Liver (tissue), 9 donors: ENCODE data around the gene FAM221B. TPM values are rescaled to one million over a fixed set of nuclear protein-coding genes. Genes with fewer than 3 reads are reported as not detected.

Experiments
- DNase-seq: peaks from one replicate; pipeline ENCODE4 v3.0.0-alpha.2; 2017; ENCODE audit warnings: low spot score
- H3K27ac ChIP-seq, 2 donors: one replicate each; pipeline ENCODE4 v1.7.0; 2013; ENCODE audit warnings: inconsistent platforms in 2 of 2, low read length in 2 of 2, control low read depth in 1 of 2, low read depth in 1 of 2, mild to moderate bottlenecking in 1 of 2
- H3K27me3 ChIP-seq, 4 donors: one replicate each; pipeline versions ENCODE4 v1.6.1 to v1.7.0; 2013; ENCODE audit warnings: low read length in 3 of 4, inconsistent platforms in 1 of 4, mild to moderate bottlenecking in 1 of 4, moderate library complexity in 1 of 4; ENCODE audit not compliant: control insufficient read depth in 4 of 4, insufficient read depth in 4 of 4
- H3K36me3 ChIP-seq, 4 donors: one replicate each; pipeline versions ENCODE4 v1.6.1 to v1.7.0; 2013; ENCODE audit warnings: low read length in 3 of 4, mild to moderate bottlenecking in 3 of 4, low read depth in 1 of 4, moderate library complexity in 1 of 4; ENCODE audit not compliant: control insufficient read depth in 4 of 4, insufficient read depth in 3 of 4
- H3K4me1 ChIP-seq, 4 donors: one replicate each; pipeline versions ENCODE4 v1.6.1 to v1.7.0; 2013; ENCODE audit warnings: low read length in 3 of 4, mild to moderate bottlenecking in 3 of 4, moderate library complexity in 1 of 4; ENCODE audit not compliant: control insufficient read depth in 4 of 4, insufficient read depth in 4 of 4
- H3K4me3 ChIP-seq, 3 donors: one replicate each; pipeline versions ENCODE4 v1.6.1 to v1.7.0; 2013; ENCODE audit warnings: low read length in 3 of 3, control low read depth in 1 of 3, low read depth in 1 of 3, mild to moderate bottlenecking in 1 of 3
- H3K9ac ChIP-seq, 2 donors: one replicate each; pipeline ENCODE4 v1.7.0; 2013; ENCODE audit warnings: low read length in 2 of 2, mild to moderate bottlenecking in 2 of 2, moderate library complexity in 2 of 2, control low read depth in 1 of 2, low read depth in 1 of 2
- H3K9me3 ChIP-seq, 4 donors: one replicate each; pipeline versions ENCODE4 v1.6.1 to v1.7.0; 2013; ENCODE audit warnings: low read length in 3 of 4; ENCODE audit not compliant: control insufficient read depth in 4 of 4
- ATF3 ChIP-seq: IDR thresholded peaks from 2 replicates; pipeline ENCODE4 v1.6.1; 2016; ENCODE audit warnings: antibody characterized with exemption
- FOXA1 ChIP-seq: IDR thresholded peaks from 2 replicates; pipeline ENCODE4 v1.6.1; 2016; ENCODE audit warnings: antibody characterized with exemption
- GABPA ChIP-seq, 2 donors: IDR thresholded peaks in 1 of 2; conservative IDR thresholded peaks in 1 of 2; 2 replicates each; pipeline ENCODE4 v1.6.1; 2016; ENCODE audit warnings: antibody characterized with exemption in 2 of 2, mild to moderate bottlenecking in 1 of 2, moderate library complexity in 1 of 2
- HNF4A ChIP-seq, 2 donors: conservative IDR thresholded peaks; 2 replicates each; pipeline ENCODE4 v1.6.1; 2016; ENCODE audit warnings: antibody characterized with exemption in 2 of 2, mild to moderate bottlenecking in 2 of 2
- HNF4G ChIP-seq: IDR thresholded peaks from 2 replicates; pipeline ENCODE4 v1.6.1; 2016; ENCODE audit warnings: antibody characterized with exemption
- JUND ChIP-seq, 2 donors: IDR thresholded peaks; 2 replicates each; pipeline ENCODE4 v1.6.1; 2016; ENCODE audit warnings: antibody characterized with exemption in 2 of 2
- MAX ChIP-seq: IDR thresholded peaks from 2 replicates; pipeline ENCODE4 v1.6.1; 2016; ENCODE audit warnings: antibody characterized with exemption
- NR2F2 ChIP-seq: IDR thresholded peaks from 2 replicates; pipeline ENCODE4 v1.6.1; 2016; ENCODE audit warnings: antibody characterized with exemption
- RAD21 ChIP-seq, 2 donors: IDR thresholded peaks; 2 replicates each; pipeline ENCODE4 v1.6.1; 2016; ENCODE audit warnings: antibody characterized with exemption in 2 of 2, mild to moderate bottlenecking in 2 of 2
- RXRA ChIP-seq, 2 donors: IDR thresholded peaks; 2 replicates each; pipeline ENCODE4 v1.6.1; 2017 to 2018; ENCODE audit warnings: antibody characterized with exemption in 2 of 2, mild to moderate bottlenecking in 1 of 2
- SP1 ChIP-seq: IDR thresholded peaks from 2 replicates; pipeline ENCODE4 v1.6.1; 2018; ENCODE audit warnings: antibody characterized with exemption, mild to moderate bottlenecking
- YY1 ChIP-seq: IDR thresholded peaks from 2 replicates; pipeline ENCODE4 v1.6.1; 2016; ENCODE audit warnings: antibody characterized with exemption, mild to moderate bottlenecking
- WGBS: extraction: QIAGEN DNeasy Blood & Tissue Kit; methylation state at CpG from one replicate; pipeline ENCODE4 v1.1.7; 2013; 5-methylcytosine and 5-hydroxymethylcytosine counted together
- polyA plus RNA-seq, 2 donors: library from polyadenylated mRNA; stranded (reverse) in 1 of 2; unstranded in 1 of 2; fragments of 200-250 nt in 1 of 2; fragments of >200 nt in 1 of 2; fragmentation: Nextera tagmentation in 1 of 2; extraction: Ambion mirVana in 1 of 2; gene quantifications; one replicate each; pipeline versions ENCODE4 v1.2.1 to v1.2.3, GENCODE V29; 2013 to 2015
- total RNA-seq, 2 donors: library from RNA; depleted of rRNA; stranded (reverse); fragments of >200 nt; gene quantifications; one replicate each; pipeline ENCODE4 v1.2.3, GENCODE V29; 2014
- TF ChIP-seq, protein P1 (sequence below): fragments of 150-350 bp; IDR thresholded peaks from 2 replicates; pipeline ENCODE4 v1.5.1; 2017; ENCODE audit warnings: improper control_type of control experiment, low read depth, low read length; ENCODE audit not compliant: missing input control
- TF ChIP-seq, protein P2 (sequence below): IDR thresholded peaks from 2 replicates; pipeline ENCODE4 v1.6.1; 2016; ENCODE audit warnings: antibody characterized with exemption
- TF ChIP-seq, protein P3 (sequence below): IDR thresholded peaks from 2 replicates; pipeline ENCODE4 v1.6.1; 2016; ENCODE audit warnings: antibody characterized with exemption, mild to moderate bottlenecking
- donor health status: healthy.
- donor health status: healthy.
- donor health status: healthy.
- donor health status: healthy.
- donor health status: healthy.

FAM221B gene
- total and polyA plus RNA-seq, 4 donors: 0.35 TPM; not detected in 3

GRCh38 chr9:35801328-35802128, 27.0 kb downstream of the FAM221B start:
- no peak for DNase-seq

GRCh38 chr9:35800530-35800929, 28.0 kb downstream of the FAM221B start:
- no peak for DNase-seq
- H3K36me3 ChIP-seq: peaks cover 0 to 4% (median 2%) of the 10 kb centered on the region in 4 donors
- no peaks in the 10 kb centered on the region for H3K9me3 ChIP-seq
- 84% methylated on average over 7 of the region's 7 CpGs for WGBS
- no peaks in the 10 kb centered on the region for H3K27me3 ChIP-seq
- peaks cover 4 to 17% (median 14%) of the 10 kb centered on the region in 4 donors for H3K4me1 ChIP-seq
- no peak overlapping the region for H3K4me3 ChIP-seq
- no peak overlapping the region for H3K27ac ChIP-seq
- no peak overlapping the region for H3K9ac ChIP-seq
- TF ChIP-seq RAD21 (IDR thresholded peaks at IDR 0.05) (no peak), ATF3 (no peak), FOXA1 (no peak), HNF4A (conservative IDR thresholded peaks at IDR 0.05) (no peak), MAX (no peak), HNF4G (no peak), GABPA (IDR thresholded peaks at IDR 0.05 in 1 of 2, conservative IDR thresholded peaks at IDR 0.05 in 1 of 2) (no peak), RXRA (IDR thresholded peaks at IDR 0.05) (no peak), SP1 (no peak)
- TF ChIP-seq, protein P1, sequence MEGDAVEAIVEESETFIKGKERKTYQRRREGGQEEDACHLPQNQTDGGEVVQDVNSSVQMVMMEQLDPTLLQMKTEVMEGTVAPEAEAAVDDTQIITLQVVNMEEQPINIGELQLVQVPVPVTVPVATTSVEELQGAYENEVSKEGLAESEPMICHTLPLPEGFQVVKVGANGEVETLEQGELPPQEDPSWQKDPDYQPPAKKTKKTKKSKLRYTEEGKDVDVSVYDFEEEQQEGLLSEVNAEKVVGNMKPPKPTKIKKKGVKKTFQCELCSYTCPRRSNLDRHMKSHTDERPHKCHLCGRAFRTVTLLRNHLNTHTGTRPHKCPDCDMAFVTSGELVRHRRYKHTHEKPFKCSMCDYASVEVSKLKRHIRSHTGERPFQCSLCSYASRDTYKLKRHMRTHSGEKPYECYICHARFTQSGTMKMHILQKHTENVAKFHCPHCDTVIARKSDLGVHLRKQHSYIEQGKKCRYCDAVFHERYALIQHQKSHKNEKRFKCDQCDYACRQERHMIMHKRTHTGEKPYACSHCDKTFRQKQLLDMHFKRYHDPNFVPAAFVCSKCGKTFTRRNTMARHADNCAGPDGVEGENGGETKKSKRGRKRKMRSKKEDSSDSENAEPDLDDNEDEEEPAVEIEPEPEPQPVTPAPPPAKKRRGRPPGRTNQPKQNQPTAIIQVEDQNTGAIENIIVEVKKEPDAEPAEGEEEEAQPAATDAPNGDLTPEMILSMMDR: no peak
- TF ChIP-seq, protein P2, sequence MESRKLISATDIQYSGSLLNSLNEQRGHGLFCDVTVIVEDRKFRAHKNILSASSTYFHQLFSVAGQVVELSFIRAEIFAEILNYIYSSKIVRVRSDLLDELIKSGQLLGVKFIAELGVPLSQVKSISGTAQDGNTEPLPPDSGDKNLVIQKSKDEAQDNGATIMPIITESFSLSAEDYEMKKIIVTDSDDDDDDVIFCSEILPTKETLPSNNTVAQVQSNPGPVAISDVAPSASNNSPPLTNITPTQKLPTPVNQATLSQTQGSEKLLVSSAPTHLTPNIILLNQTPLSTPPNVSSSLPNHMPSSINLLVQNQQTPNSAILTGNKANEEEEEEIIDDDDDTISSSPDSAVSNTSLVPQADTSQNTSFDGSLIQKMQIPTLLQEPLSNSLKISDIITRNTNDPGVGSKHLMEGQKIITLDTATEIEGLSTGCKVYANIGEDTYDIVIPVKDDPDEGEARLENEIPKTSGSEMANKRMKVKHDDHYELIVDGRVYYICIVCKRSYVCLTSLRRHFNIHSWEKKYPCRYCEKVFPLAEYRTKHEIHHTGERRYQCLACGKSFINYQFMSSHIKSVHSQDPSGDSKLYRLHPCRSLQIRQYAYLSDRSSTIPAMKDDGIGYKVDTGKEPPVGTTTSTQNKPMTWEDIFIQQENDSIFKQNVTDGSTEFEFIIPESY: no peak

More at GRCh38 chr9:35801328-35802128, 27.0 kb downstream of the FAM221B start:
- H3K9me3 ChIP-seq: no peaks in the 10 kb centered on the region
- WGBS: 61% methylated on average over 13 of the region's 13 CpGs
- H3K4me1 ChIP-seq: peaks cover 4 to 17% (median 14%) of the 10 kb centered on the region in 4 donors
- H3K27ac ChIP-seq: peak overlapping the region in 1 of 2 donors; percentile 33
- TF ChIP-seq MAX (peak; percentile 61), YY1 (peak; percentile 59), JUND (IDR thresholded peaks at IDR 0.05) (no peak), HNF4A (conservative IDR thresholded peaks at IDR 0.05) (peak; percentile 86 to 88), RAD21 (IDR thresholded peaks at IDR 0.05) (peak in 1 of 2 donors; percentile 24), SP1 (peak; percentile 87), NR2F2 (peak; percentile 27), ATF3 (no peak), RXRA (IDR thresholded peaks at IDR 0.05) (peak; percentile 78 to 85)
- TF ChIP-seq, protein P3, sequence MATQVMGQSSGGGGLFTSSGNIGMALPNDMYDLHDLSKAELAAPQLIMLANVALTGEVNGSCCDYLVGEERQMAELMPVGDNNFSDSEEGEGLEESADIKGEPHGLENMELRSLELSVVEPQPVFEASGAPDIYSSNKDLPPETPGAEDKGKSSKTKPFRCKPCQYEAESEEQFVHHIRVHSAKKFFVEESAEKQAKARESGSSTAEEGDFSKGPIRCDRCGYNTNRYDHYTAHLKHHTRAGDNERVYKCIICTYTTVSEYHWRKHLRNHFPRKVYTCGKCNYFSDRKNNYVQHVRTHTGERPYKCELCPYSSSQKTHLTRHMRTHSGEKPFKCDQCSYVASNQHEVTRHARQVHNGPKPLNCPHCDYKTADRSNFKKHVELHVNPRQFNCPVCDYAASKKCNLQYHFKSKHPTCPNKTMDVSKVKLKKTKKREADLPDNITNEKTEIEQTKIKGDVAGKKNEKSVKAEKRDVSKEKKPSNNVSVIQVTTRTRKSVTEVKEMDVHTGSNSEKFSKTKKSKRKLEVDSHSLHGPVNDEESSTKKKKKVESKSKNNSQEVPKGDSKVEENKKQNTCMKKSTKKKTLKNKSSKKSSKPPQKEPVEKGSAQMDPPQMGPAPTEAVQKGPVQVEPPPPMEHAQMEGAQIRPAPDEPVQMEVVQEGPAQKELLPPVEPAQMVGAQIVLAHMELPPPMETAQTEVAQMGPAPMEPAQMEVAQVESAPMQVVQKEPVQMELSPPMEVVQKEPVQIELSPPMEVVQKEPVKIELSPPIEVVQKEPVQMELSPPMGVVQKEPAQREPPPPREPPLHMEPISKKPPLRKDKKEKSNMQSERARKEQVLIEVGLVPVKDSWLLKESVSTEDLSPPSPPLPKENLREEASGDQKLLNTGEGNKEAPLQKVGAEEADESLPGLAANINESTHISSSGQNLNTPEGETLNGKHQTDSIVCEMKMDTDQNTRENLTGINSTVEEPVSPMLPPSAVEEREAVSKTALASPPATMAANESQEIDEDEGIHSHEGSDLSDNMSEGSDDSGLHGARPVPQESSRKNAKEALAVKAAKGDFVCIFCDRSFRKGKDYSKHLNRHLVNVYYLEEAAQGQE: peak; percentile 46
- TF ChIP-seq, protein P2: no peak
- peaks cover 0 to 13% (median 7%) of the 10 kb centered on the region in 4 donors for H3K36me3 ChIP-seq
- peak overlapping the region in 1 of 3 donors; percentile 16 for H3K4me3 ChIP-seq
- no peak overlapping the region for H3K9ac ChIP-seq
- no peaks in the 10 kb centered on the region for H3K27me3 ChIP-seq
